ENCODE measurements around the gene MTHFSD.

MTHFSD gene

DNA sequence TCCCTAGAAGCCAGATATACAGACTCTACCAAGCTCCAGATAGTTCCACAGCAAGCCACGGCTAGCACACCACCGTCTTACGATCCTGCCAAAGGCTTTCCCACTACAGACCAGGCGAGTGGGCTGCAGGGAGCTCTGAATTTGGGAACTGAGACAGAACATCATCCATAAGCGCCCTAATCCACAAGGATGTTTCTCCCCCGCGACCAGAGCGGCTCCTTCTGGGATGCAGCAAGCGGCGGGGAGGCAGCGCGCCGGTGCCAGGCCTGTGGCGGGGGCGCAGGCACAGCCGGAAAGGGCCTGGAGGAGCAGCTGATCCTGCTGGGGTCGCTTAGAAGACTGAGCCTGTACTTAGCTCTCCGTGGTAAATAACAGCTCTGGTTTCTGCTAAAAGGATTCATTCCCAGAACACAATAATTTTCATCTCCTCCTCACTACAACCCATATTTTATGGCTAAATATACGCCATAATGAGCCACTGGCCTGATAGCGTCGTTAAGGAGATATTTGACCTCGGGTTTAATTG lies 60.9 kb downstream of the MTHFSD start:
- H3K27ac ChIP-seq, result no peak overlapping the region

DNA sequence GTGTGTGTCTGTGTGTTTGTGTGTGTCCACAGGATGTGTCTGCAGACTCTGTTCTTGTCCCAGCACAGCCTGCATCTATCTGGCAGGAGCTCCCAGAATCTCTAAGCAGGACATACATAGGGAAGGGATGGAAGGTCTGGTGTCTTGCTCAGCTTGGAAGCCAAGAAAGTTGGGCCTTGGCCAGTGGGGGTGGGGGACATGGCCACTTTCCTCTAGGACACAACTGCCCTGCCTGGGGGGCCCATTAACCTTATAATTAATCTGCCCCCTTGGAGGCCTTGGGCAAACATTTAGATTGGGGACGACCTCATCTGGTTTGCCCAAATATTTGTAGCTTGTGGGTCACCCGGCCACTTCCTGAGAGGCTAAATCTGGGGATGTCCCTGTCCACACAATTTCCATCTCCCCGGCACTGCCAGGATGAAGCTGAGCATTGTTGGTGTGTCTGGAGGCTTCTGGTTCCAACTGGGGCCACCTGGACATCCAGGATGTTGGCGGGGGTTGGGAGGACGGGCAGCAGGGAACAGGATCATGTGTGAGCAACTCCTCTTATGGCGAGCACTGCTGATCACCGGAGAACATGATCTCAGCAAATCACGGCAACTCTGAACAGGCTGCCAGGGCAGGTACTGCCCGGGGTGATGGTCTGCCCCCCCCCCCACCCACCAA lies 61.9 kb downstream of the MTHFSD start:
- TF ChIP-seq, protein P1, sequence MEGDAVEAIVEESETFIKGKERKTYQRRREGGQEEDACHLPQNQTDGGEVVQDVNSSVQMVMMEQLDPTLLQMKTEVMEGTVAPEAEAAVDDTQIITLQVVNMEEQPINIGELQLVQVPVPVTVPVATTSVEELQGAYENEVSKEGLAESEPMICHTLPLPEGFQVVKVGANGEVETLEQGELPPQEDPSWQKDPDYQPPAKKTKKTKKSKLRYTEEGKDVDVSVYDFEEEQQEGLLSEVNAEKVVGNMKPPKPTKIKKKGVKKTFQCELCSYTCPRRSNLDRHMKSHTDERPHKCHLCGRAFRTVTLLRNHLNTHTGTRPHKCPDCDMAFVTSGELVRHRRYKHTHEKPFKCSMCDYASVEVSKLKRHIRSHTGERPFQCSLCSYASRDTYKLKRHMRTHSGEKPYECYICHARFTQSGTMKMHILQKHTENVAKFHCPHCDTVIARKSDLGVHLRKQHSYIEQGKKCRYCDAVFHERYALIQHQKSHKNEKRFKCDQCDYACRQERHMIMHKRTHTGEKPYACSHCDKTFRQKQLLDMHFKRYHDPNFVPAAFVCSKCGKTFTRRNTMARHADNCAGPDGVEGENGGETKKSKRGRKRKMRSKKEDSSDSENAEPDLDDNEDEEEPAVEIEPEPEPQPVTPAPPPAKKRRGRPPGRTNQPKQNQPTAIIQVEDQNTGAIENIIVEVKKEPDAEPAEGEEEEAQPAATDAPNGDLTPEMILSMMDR (IDR thresholded peaks at IDR 0.05), result no peak
- TF ChIP-seq ZFX (IDR thresholded peaks at IDR 0.05; ENCODE audit: borderline replicate concordance), result no peak

More for the DNA sequence above, 60.9 kb downstream of the MTHFSD start:
- no peak for TF ChIP-seq ZFX (IDR thresholded peaks at IDR 0.05; ENCODE audit: borderline replicate concordance)
- TF ChIP-seq, protein P1 (IDR thresholded peaks at IDR 0.05), result no peak

DNA sequence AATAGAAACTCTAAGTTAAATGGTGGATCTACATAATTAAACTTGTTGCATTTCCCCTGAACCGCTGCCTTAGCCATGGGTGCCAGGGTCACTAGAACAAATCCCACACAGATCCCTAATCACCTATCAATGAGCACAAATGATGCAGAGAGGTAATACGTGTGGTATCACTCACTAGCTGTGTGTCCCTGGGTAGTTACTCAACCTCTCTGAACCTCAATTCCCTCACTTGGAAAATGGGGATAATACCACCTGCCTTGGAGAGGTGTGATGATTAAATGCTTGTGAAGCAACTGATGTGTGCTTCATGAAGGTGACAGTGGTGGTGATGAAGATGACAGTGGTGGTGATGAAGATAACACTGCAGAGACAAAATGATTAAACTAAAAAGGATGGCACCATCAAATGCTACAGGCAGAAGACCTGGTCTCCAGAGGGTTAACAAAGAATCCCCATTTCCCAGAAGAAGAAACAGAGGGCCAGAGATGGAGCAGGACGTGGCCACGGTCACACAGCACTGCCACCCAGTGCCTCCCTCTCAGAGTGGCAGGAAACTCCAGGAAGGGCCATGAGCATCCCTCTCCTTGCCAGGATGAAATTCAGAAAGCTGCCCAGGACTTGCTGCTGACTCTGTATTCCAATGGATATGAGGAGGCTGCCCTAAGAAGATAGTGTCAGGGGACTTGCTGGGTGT lies 62.6 kb downstream of the MTHFSD start:
- no peak for TF ChIP-seq ZFX (IDR thresholded peaks at IDR 0.05; ENCODE audit: borderline replicate concordance)
- TF ChIP-seq, protein P1 (IDR thresholded peaks at IDR 0.05), result no peak
- no peak overlapping the region for H3K27ac ChIP-seq

More for the DNA sequence above, 61.9 kb downstream of the MTHFSD start:
- no peak overlapping the region for H3K27ac ChIP-seq

DNA sequence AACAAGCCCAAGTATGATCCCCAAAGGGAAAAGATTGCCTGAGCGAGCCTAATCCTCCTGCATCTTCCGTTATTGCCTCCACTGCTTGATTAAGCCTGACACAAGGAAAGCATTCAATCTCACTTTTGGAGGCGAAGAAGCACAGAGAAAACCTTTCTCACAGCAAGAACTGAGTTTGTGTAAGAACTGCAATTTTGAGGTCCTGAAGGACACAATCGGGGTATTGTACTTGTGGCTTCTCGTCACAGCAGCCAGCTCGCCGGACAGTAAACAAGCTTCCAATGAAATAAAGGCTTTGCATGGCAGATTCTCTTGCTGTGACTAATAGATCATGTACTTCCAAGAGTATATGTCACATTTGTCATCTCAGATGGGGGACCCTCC lies 63.4 kb downstream of the MTHFSD start:
- TF ChIP-seq ZFX (IDR thresholded peaks at IDR 0.05; ENCODE audit: borderline replicate concordance), result no peak
- TF ChIP-seq, protein P1 (IDR thresholded peaks at IDR 0.05), result no peak

DNA sequence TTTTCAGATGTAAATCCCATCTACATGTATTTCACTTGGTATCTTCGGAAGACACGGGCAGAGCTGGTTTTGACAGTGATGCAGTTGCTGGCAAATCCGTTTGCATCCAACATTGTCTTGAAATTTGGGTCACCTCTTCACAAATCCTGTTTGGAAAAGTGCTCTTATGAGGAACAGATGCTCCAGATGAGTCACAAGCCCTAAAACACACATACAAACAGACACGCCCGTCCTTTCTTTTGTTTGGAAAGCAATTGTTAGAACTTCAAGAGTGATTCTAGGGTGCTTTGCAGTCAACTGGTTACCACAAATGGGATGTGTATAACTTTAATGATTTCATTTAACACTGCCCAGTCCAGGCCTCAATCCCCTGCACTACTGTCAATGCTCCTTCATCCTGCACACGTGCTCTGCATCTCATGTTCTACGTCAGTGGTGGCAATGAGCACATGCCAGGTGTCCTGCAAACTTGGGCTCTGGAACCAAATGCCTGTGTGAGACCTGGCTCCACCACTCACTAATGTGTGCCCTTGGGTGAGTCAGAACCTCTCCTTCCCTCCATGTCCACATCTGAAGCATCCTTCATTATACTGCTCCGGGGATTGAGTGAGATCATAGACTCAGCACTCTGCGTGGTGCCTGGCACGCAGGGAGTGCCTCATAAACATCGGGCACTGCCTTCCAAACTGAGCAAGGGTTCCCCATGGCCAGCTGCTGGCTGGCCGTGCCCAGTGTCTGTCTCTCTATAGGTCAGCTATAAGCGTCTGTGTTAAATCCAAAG lies 64.0 kb downstream of the MTHFSD start:
- no peak for TF ChIP-seq ZFX (IDR thresholded peaks at IDR 0.05; ENCODE audit: borderline replicate concordance)
- TF ChIP-seq, protein P1 (IDR thresholded peaks at IDR 0.05), result no peak
- no peak overlapping the region for H3K27ac ChIP-seq

More for the DNA sequence above, 63.4 kb downstream of the MTHFSD start:
- H3K27ac ChIP-seq, result no peak overlapping the region

DNA sequence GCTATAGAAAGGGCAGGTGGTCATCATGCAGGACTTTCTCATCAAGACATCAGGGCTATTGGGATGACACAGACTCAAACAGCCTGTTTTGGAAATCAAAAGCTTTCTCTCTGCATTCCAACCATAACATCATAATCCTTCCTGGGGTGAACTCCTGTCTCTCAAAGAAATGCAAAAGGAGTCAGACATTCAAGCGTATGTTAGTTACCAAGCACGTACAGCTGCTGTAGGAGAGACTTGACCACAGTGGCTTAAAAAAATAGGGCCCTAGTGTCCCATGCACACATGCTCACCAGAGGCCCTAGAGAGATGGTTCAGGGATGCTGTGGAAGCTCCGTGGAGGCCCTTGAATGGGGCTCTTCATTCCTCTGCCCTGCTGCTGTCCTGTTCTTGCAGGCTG lies 69.3 kb downstream of the MTHFSD start:
- H3K27ac ChIP-seq, result no peak overlapping the region
- no peak for TF ChIP-seq ZFX (IDR thresholded peaks at IDR 0.05; ENCODE audit: borderline replicate concordance)
- TF ChIP-seq, protein P1 (IDR thresholded peaks at IDR 0.05), result no peak

Measured in 22Rv1 (cell line).